ENCODE measurements around the gene IRX4.
"Not testable (repeated sequence)": the region's sequence is repeated elsewhere in the genome, so short reads cannot be mapped to it uniquely, and the experiment has no call there.

Gene IRX4

GRCh38 chr5:1876660-1877064 lies 6.1 kb downstream of the IRX4 start:
- DNase-seq = no peak

- no peak for DNase-seq
These were observed 6.7 kb downstream of the IRX4 start for GRCh38 chr5:1875843-1876659.

GRCh38 chr5:1875281-1875842 lies 7.4 kb downstream of the IRX4 start:
- no peak for DNase-seq

GRCh38 chr5:1874771-1875220 lies 7.9 kb downstream of the IRX4 start:
- no peak for DNase-seq

- no peak for DNase-seq
These were observed 8.4 kb downstream of the IRX4 start for GRCh38 chr5:1874348-1874747.

- no peak for DNase-seq
These were observed 9.3 kb downstream of the IRX4 start for GRCh38 chr5:1873243-1873959.

GRCh38 chr5:1871441-1871840 lies 11.3 kb downstream of the IRX4 start:
- DNase-seq = no peak

- not testable (repeated sequence) for DNase-seq
These were observed 12.1 kb downstream of the IRX4 start for GRCh38 chr5:1870435-1871272.

- no peak for DNase-seq
These were observed 13.7 kb downstream of the IRX4 start for GRCh38 chr5:1868886-1869475.

GRCh38 chr5:1867815-1868143 lies 14.9 kb downstream of the IRX4 start:
- no peak for DNase-seq

GRCh38 chr5:1867114-1867814 lies 15.5 kb downstream of the IRX4 start:
- no peak for DNase-seq

- no peak for DNase-seq
These were observed 16.8 kb downstream of the IRX4 start for GRCh38 chr5:1865948-1866347.

- no peak for DNase-seq
These were observed 17.2 kb downstream of the IRX4 start for GRCh38 chr5:1865486-1865885.

GRCh38 chr5:1864896-1865440 lies 17.8 kb downstream of the IRX4 start:
- no peak for DNase-seq

- no peak for DNase-seq
These were observed 21.8 kb downstream of the IRX4 start for GRCh38 chr5:1860949-1861348.

GRCh38 chr5:1860021-1860610 lies 22.6 kb downstream of the IRX4 start:
- no peak for DNase-seq

GRCh38 chr5:1859099-1859498 lies 23.6 kb downstream of the IRX4 start:
- DNase-seq = no peak

- no peak for DNase-seq
These were observed 24.3 kb downstream of the IRX4 start for GRCh38 chr5:1858436-1858835.

- DNase-seq = no peak
These were observed 25.5 kb downstream of the IRX4 start for GRCh38 chr5:1857256-1857600.

GRCh38 chr5:1856596-1857255 lies 26.0 kb downstream of the IRX4 start:
- no peak for DNase-seq

GRCh38 chr5:1855596-1855995 lies 27.1 kb downstream of the IRX4 start:
- DNase-seq = no peak

Data from activated CD4-positive, alpha-beta T cell treated with anti-CD3 and anti-CD28 coated beads for 4 hours (primary cell).